GM23338 (cell line): ENCODE data around the gene FANCB.

Experiments
- CREB1 ChIP-seq: fragments of 250-450 bp; sonication (Bioruptor Pico); IDR thresholded peaks from 2 replicates; pipeline ENCODE4 v1.5.0; 2020; ENCODE audit warnings: low read depth, mild to moderate bottlenecking, moderate library complexity
- EZH2 ChIP-seq: fragments of 200-600 bp; sonication (generic); IDR thresholded peaks from one replicate; pipeline ENCODE4 v1.8.0; 2017; ENCODE audit warnings: antibody characterized with exemption, mild to moderate bottlenecking, low read depth; ENCODE audit not compliant: unreplicated experiment
- EZH2phosphoT487 ChIP-seq: fragments of 200-600 bp; sonication (generic); IDR thresholded peaks from one replicate; pipeline ENCODE4 v1.8.1; 2018; ENCODE audit warnings: antibody characterized with exemption; ENCODE audit not compliant: unreplicated experiment
- JUNB ChIP-seq: IDR thresholded peaks from one replicate; pipeline ENCODE4 v1.6.1; 2016; ENCODE audit warnings: antibody characterized with exemption; ENCODE audit not compliant: unreplicated experiment
- POLR2AphosphoS5 ChIP-seq: IDR thresholded peaks from 2 replicates; pipeline ENCODE4 v1.6.1; 2016; ENCODE audit warnings: antibody characterized with exemption, low read depth
- ZNF331 ChIP-seq: fragments of 250-450 bp; sonication (Bioruptor Pico); IDR thresholded peaks from 2 replicates; pipeline ENCODE4 v1.5.0; 2020; ENCODE audit warnings: low read depth, mild to moderate bottlenecking, moderate library complexity
- TF ChIP-seq, protein P1 (sequence below), 2 experiments: fragments of 200-600 bp in 1 of 2; sonication (generic) in 1 of 2; conservative IDR thresholded peaks; 2 replicates each; pipeline versions ENCODE4 v1.5.1 to v1.6.1; 2016 to 2017; ENCODE audit warnings: antibody characterized with exemption in 2 of 2, low read depth in 2 of 2, mild to moderate bottlenecking in 2 of 2, moderate library complexity in 1 of 2
- TF ChIP-seq, protein P2 (sequence below): IDR thresholded peaks from one replicate; pipeline ENCODE4 v1.6.1; 2018; ENCODE audit warnings: antibody characterized with exemption; ENCODE audit not compliant: unreplicated experiment
- TF ChIP-seq, protein P3 (sequence below): IDR thresholded peaks from 2 replicates; pipeline ENCODE4 v1.6.1; 2016; ENCODE audit warnings: antibody characterized with exemption

DNA sequence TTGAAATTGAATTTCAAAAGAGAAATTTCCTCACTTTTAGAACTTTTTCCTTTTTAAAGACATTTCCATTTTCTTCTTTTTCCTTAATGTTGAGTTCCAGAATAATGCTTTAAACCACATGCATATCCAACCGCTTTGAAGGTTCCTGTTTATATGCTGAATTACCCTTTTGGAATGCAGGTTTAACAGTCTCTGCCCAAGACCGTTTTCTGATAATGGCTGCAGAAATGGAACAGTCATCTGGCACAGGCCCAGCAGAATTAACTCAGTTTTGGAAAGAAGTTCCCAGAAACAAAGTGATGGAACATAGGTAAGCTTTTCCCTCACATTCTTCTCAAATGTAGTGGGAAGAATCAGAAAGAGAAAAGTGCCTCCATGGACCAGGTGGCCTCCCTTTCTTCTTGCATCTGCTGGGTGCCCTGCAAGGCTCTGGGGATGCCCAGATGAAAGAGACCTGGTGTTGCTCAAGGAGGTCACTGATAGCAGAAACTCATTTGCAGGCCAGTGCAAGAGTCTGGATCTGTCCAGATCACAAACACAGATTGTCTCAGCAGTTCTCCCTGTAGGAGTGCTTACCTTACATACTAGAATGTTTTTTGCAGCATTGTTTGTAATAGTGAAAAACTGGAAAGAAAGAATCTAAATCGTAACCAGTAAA lies 43.3 kb upstream of the FANCB start:
- TF ChIP-seq POLR2AphosphoS5 = no peak
- TF ChIP-seq EZH2phosphoT487 = no peak
- TF ChIP-seq EZH2 = no peak
- TF ChIP-seq, protein P1, sequence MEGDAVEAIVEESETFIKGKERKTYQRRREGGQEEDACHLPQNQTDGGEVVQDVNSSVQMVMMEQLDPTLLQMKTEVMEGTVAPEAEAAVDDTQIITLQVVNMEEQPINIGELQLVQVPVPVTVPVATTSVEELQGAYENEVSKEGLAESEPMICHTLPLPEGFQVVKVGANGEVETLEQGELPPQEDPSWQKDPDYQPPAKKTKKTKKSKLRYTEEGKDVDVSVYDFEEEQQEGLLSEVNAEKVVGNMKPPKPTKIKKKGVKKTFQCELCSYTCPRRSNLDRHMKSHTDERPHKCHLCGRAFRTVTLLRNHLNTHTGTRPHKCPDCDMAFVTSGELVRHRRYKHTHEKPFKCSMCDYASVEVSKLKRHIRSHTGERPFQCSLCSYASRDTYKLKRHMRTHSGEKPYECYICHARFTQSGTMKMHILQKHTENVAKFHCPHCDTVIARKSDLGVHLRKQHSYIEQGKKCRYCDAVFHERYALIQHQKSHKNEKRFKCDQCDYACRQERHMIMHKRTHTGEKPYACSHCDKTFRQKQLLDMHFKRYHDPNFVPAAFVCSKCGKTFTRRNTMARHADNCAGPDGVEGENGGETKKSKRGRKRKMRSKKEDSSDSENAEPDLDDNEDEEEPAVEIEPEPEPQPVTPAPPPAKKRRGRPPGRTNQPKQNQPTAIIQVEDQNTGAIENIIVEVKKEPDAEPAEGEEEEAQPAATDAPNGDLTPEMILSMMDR (conservative IDR thresholded peaks at IDR 0.05; ENCODE audit: low read depth in 2 of 2) = no peak
- no peak for TF ChIP-seq CREB1 (CRISPR knock-in tag)
- TF ChIP-seq, protein P2, sequence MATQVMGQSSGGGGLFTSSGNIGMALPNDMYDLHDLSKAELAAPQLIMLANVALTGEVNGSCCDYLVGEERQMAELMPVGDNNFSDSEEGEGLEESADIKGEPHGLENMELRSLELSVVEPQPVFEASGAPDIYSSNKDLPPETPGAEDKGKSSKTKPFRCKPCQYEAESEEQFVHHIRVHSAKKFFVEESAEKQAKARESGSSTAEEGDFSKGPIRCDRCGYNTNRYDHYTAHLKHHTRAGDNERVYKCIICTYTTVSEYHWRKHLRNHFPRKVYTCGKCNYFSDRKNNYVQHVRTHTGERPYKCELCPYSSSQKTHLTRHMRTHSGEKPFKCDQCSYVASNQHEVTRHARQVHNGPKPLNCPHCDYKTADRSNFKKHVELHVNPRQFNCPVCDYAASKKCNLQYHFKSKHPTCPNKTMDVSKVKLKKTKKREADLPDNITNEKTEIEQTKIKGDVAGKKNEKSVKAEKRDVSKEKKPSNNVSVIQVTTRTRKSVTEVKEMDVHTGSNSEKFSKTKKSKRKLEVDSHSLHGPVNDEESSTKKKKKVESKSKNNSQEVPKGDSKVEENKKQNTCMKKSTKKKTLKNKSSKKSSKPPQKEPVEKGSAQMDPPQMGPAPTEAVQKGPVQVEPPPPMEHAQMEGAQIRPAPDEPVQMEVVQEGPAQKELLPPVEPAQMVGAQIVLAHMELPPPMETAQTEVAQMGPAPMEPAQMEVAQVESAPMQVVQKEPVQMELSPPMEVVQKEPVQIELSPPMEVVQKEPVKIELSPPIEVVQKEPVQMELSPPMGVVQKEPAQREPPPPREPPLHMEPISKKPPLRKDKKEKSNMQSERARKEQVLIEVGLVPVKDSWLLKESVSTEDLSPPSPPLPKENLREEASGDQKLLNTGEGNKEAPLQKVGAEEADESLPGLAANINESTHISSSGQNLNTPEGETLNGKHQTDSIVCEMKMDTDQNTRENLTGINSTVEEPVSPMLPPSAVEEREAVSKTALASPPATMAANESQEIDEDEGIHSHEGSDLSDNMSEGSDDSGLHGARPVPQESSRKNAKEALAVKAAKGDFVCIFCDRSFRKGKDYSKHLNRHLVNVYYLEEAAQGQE = no peak
- no peak for TF ChIP-seq JUNB
- TF ChIP-seq, protein P3, sequence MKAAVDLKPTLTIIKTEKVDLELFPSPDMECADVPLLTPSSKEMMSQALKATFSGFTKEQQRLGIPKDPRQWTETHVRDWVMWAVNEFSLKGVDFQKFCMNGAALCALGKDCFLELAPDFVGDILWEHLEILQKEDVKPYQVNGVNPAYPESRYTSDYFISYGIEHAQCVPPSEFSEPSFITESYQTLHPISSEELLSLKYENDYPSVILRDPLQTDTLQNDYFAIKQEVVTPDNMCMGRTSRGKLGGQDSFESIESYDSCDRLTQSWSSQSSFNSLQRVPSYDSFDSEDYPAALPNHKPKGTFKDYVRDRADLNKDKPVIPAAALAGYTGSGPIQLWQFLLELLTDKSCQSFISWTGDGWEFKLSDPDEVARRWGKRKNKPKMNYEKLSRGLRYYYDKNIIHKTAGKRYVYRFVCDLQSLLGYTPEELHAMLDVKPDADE = no peak
- no peak for TF ChIP-seq ZNF331 (CRISPR knock-in tag)
